ENCODE results near the gene SLC25A40.

Gene SLC25A40

GRCh38 chr7:87784424-87784823, 91.7 kb downstream of the SLC25A40 start:
- DNase-seq (ENCODE audit: low read depth, low spot score), result no peak
